Stimulated activated CD4-positive, alpha-beta T cell treated with anti-CD3 and anti-CD28 coated beads, Interleukin-15, amount 100 ng/mL, for 1 hour (primary cell): ENCODE results near the gene TFDP2.
"Not testable (repeated sequence)": the region's sequence is repeated elsewhere in the genome, so short reads cannot be mapped to it uniquely, and the experiment has no call there.

ENCODE experiments used
- DNase-seq, 2 donors: peaks; one replicate each; pipeline ENCODE4 v3.0.0-alpha.2; 2020; ENCODE audit warnings: low read depth in 1 of 2, low spot score in 1 of 2

The TFDP2 gene, protein sequence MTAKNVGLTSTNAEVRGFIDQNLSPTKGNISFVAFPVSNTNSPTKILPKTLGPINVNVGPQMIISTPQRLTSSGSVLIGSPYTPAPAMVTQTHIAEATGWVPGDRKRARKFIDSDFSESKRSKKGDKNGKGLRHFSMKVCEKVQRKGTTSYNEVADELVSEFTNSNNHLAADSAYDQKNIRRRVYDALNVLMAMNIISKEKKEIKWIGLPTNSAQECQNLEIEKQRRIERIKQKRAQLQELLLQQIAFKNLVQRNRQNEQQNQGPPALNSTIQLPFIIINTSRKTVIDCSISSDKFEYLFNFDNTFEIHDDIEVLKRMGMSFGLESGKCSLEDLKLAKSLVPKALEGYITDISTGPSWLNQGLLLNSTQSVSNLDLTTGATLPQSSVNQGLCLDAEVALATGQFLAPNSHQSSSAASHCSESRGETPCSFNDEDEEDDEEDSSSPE

DNA sequence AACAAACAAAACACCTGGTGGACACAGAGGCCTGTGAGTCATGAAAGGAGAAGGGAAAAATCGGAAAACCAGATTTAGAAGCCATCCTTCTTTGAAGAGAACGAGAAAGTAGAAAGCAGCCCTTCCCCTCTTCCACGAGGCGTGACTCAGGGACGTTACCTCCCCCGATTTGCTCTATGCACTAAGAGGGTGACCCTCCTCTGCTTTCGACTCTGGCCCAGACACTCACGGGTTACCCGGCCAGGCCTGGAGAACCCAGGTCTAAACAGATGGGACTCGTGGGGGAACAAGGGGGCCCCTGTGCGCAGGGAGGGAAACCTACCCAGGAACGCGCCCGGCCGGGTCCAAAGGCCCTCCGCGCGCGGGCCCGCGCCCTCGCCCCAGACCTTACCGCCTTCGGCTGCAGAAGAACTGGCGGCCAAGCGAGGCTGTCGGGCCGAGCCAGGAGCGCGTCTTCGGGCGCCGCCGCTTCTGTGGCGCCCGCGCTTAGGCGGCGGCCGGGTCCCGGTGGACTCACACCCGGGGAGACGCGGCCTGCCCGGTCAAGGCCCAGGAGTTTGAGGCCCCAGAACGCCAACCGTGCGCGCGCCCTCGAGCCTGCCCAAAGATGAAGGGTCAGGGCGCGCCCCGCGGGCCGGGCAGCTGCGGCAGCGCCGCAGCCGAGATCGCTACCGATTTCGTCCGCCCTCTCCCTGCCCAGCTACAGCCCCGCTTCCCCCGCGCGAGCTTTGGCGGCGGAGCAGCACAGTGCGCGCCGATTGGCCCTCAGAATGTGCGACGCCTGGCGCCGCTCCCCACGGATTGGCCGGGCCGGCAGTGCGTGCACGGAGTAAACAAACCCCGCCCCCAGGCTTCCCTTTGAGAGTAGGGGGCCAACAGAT, at the start of gene TFDP2:
Gene TFDP2 (minus strand): TSS at position 753 of the 881 bp plus-strand sequence. CDS start 47,795 bp downstream, outside the sequence.
- peak; percentile 65 to 74 for DNase-seq

DNA sequence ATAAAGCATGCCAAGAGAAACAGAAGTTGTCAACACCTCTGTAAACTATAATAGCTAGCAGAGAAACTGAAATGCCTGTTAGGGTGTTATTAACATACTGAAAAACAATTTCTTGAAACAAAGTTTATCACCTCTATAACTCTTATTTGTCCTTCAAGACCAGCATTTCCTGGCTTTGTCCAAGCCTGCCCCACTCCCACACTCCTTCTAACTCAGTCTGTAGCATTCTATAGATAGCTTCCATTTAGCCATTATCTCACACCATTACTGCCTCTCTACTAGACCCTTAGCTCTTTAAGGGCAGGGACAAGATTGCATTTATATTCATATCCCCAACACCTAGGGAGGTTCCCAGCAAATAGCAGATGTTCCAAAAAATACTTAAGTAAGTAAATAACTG, 39.5 kb upstream of the TFDP2 start:
- no peak for DNase-seq

DNA sequence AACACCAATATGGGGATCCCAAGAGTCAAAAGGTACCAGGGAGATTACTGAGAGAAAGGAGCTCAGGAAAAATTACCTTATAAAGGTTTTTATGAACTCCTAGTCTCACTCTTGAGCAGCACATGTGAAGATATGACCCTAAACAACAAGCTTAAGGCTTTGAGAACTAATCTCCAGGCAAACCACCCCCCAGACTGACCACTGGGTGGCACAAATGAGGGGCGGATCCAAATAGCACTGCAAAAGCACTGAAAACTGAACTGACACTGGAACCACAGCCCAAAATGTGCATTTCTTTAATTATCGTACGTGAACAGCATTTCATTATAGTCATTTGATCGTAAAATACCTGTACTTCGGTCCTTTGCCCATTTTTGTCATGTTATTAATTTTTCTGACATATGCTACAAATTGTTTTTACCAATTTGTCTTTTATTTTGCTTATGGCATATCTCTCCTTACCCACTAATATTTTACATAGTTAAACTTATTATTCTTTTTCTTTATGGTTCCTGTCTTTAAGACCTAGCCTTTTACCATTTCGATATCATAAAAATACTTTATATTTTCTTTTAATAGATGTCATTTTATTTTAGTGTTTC, 31.5 kb upstream of the TFDP2 start:
- DNase-seq = no peak

DNA sequence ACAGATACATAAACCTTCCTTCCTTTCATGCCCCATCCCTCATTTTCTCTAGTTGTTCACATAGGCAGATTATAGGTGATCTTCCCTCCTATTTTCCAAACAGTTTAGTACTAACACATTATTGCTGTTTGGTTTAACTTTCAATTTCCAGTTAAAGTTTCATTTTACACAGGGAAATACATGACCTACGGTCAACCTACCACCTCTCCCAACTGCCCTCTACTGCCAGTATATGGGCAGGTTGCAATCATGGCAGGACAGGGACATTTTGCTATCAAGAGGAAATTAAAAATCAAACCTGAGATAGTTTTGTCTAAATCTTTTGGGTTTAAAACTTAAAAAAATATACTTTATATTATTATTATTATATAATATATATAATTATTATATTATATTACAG, 26.1 kb upstream of the TFDP2 start:
- DNase-seq = no peak

DNA sequence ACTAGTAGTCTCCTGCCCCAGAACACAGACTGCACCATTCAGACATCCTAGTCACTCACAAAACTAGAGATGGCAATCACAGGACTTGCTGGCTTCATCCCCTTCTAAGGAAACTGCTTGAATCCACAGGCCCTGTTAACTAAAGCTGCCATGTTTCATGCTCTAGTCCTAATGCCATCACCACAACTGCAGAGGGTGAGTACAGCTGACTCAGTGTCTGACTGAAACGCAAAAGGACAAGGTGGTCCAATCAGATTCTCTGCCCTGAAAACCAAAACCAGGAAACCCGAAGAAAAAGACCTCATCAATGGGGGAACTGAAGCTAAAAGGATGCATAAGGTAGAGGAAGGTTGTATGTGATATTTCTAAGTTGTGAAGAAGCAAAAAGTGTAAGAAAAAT, 25.2 kb upstream of the TFDP2 start:
- DNase-seq = no peak

DNA sequence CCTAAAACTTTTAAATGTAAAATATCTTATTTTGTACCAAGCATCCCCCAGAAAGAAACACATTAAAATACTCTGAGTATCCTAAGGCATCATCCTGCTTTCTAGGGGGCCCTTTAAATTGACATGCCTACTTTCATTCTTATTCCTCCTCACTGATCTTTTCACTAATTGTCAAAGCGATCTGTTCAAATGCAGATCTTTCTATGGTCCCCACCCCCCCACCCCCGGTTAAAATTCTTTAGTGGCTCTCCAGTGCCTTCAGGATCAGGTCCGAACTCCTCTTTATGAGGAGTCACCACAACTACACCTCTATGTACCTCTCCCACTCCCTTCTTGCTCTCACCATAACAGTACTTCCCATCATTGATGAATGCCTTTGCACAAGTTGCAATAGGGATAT, 19.2 kb upstream of the TFDP2 start:
- no peak for DNase-seq

DNA sequence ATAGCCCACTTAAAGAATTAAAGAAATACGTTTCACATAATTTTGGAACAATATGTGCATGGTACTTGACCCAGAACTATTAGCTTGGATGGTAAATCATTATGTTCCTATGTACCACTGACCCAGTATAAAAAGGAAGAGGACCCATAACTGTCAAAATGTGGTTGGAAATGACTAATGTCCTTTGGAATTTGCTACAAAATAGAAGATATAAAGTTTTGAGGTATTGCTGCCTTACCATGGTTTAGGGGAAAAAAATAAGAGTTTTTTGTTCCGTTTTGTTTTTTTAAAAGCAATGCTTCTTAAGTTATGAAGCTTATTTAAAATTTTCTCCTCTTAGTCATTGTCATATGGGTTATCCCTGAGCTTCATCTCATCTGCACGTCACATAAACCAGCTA, 15.8 kb upstream of the TFDP2 start:
- DNase-seq = no peak

DNA sequence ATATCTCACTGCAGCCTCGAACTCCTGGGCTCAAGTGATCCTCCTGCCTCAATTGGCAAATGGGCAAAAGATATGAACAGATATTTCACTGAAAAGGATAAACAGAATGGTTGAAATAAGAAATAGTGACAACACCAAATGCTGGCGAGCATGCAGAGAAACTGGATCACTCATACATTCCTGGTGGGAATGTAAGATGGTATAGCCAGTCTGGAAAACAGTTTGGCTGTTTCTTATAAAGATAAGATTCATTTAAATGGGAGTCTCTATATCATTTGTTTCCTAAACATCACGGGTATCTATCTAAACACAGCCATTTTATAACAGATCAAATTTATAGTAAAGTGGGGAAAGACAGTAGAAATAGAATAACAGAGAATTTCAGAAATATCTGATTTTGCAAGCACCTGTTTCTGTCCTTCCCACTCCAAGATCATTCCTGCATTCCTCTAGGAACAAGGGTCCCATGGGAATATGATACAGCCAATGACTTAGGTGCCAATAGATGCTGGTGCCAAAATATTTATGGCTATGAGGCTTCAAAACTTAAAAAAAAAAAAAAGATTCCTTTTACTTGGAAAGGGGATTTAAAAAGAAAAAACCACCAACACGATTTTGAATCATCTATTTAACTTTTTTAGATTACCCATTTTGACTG, 9.9 kb upstream of the TFDP2 start:
- DNase-seq = no peak

DNA sequence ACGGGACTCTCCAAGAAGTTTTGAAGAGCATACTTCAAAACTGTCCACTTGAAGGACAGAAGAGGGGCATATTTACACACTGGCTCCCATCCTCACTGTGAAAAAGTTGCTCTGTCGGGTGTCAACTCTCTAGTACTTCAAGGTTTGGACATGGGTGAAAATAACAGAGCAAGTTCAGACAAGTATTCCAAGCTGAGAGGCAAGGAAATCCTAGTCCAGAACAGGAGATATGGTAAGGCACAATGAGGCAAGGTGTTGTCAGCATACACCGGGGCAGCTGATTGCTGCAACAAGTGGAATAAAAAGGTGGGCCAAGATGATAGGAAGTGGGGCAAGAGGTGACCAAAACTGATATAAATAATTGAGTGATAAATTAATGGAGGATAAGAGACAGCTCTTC, 4.8 kb upstream of the TFDP2 start:
- no peak for DNase-seq

DNA sequence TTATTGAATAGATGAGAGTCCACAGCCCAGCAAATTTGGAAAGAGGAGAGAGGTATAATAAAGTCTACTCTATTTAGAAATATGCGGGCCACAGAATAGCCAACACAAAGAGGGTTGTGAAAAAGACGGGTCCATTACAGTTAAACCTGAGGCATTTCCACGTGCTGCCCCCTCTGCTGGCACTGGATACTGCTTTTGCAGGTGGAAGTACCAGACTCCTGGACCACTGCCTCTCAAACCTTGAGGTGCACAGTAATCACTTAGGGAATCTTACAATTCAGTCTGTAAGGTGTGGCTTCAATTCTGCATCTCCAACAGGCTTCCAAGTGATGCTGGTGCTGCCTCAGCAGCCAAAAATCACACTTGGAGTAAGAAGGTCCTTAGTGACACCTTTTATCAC, 3.0 kb upstream of the TFDP2 start:
- DNase-seq = no peak

DNA sequence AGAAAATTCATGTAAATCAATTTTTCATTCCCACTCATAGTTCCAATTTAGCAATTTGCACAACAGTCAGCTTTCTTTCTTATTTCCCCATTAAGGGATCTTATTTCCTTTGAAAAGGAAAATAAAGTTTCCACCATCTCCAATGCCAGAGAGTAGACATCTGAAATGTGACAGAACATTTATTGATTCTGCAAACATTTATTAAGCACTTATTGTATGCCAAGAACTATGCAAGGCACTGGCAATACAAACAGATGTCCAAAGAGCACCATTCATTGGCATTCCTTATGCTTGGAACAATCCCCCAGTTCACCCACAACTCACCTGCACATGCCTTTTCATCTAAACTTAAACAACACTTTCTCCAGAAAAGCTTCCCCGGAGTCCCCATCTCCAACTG, 2.5 kb upstream of the TFDP2 start:
- no peak for DNase-seq

DNA sequence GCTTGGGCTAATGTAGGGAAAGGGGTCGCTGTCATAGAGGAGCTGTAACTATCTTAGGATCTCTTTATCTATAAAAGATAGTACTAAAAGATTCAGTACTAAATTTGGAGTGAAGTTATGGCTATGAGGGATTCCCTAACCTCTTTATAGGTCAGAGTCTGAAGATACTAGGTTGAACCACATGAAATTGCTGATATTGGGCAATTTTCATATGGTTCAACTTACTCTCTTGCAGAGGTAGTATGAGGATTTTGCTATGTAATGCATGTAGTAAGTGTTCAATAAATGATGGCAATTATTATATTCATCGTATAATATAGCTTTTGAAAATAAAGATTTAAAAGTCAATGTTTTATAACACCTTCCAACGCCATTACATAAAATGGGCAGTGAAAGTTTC, 1.9 kb upstream of the TFDP2 start:
- DNase-seq = no peak

DNA sequence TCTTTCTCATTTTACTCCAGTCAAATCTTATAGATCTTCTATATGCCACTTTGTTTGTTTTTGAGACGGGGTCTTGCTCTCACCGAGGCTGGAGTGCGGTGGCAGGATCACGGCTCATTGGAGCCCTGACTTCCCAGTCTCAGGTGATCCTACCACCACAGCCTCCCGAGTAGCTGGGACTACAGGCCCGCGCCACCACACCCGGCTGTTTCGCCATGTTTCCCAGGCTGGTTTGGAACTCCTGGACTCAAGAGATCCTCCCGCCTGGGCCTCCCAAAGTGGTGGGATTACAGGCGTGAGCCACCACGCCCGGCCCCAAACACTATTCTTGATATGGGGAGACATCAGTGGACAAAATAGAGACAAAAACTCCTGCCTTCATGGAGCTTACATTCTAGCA, 927 bp upstream of the TFDP2 start:
- DNase-seq = no peak

DNA sequence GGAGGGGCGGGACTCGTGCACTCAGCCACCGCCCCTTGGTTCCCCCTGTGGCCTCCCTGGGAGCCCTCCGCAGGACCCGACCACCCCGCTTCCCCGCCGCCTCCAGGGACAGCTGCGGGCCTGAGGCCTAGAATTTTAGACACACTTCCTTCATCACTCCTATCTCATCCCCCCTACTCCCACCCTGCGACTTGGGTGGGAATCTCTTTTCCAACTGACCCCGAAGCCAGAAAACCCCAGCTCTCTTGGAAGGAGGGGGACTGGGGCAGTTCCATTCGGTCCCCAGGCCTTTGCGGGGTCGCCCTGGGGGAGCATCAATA, 289 bp upstream of the TFDP2 start:
- DNase-seq = no peak

DNA sequence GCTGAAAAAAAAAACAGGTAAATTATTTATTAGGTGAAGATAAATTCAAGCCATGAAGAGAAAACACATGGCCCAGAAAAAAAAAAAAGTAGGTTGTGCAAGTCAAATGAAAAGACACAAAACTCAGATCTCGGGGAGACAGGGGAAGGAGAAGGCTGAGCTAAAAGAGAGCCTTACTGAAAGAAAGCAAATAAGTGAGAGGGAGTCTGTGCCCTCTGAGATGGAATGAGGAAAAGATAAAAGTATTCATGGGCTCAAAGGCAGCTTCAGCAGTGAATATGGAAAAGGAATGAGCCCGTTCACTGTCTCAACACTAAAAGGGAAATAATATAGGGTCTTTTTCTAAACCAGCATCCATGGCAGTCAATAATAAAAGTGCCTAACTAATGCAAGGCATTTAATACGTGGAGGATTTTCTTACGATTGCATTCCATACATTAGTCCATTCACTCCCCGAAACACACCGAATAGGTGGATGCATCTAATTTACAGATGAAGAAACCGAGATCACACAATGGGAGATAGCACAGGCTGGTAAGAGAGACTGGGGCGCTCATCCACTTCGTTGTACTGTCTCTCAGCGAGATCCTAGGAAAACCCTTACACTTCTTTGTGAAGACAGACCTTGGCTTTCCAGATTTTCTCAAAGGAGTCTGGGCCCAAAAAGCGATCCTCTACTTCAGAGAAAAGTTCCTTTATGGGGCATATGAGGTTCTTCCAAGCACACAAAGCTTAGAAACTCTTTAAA, 1.1 kb downstream of the TFDP2 start:
- no peak for DNase-seq

DNA sequence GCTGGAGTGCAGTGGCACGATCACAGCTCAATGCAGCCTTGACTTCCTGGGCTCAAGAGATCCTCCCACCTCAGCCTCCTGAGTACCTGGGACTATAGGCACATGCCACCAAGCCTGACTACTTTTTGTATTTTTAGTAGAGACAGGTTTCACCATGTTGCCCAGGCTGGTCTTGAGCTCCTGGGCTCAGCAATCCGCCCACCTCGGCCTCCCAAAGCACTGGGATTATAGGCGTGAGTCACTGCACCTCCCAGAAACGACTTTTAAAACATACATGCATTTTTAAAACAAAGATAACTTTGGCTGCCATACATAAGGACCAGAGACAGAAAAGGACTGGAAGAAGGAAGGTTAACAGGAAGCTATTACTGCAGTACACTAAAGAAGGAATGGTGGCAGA, 4.8 kb downstream of the TFDP2 start:
- DNase-seq = not testable (repeated sequence)

DNA sequence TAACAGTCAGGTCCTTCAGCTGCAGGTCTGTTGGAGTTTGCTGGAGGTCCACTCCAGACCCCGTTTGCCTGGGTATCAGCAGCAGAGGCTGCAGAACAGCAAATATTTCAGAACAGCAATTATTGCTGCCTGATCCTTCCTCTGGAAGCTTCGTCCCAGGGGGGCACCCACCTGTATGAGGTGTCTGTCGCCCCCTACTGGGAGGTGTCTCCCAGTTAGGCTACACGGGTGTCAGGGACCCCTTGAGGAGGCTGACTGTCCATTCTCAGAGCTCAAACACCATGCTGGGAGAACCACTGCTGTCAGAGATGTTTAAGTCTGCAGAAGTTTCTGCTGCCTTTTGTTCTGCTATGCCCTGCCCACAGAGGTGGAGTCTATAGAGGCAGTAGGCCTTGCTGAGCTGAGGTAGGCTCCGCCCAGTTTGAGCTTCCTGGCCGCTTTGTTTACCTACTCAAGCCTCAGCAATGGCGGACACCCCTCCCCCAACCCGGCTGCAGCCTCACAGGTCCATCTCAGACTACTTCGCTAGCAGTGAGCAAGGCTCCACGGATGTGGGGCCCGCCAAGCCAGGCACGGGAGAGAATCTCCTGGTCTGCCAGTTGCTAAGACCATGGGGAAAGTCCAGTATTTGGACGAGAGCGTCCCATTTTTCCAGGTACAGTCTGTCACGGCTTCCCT, 8.6 kb downstream of the TFDP2 start:
- DNase-seq = not testable (repeated sequence)

DNA sequence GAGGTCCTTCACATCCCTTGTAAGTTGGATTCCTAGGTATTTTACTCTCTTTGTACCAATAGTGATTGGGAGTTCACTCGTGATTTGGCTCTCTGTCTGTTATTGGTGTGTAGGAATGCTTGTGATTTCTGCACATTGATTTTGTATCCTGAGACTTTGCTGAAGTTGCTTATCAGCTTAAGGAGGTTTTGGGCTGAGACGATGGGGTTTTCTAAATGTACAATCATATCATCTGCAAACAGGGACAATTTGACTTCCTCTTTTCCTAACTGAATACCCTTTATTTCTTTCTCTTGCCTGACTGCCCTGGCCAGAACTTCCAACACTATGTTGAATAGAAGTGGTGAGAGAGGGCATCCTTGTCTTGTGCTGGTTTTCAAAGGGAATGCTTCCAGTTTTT, 12.3 kb downstream of the TFDP2 start:
- not testable (repeated sequence) for DNase-seq

DNA sequence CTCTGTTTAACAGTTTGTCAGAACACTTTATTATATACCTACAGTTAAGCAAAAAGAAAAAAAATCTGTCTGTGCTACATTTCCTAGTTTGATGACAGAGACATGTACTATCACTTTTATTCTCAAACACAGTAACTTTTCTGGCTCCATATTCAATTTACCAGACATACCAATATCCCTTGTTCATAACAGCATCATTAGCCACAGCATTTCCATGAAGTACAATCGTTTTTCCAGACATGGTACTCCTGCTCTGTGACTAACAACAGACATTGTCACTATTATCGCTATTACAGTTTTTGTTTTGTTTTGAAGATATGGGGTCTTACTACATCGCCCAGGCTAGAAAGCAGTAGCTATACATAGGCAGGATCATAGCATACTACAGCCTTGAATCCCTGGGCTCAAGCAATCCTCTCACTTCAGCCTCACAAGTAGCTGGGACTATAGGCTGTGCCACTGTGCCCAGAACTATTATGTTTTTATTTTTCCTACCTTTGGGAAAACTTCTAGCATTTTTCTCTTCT, 14.5 kb downstream of the TFDP2 start:
- no peak for DNase-seq
